HepG2 (cell line): ENCODE results near the gene PTMA.

Experiments
- CREB1 ChIP-seq, 2 experiments: fragments of 450-650 bp in 1 of 2; IDR thresholded peaks; 2 replicates each; pipeline ENCODE4 v1.6.1; 2016 to 2017; ENCODE audit warnings: control low read depth in 1 of 2, mild to moderate bottlenecking in 1 of 2, missing compliant biosample characterization in 1 of 2, missing genetic modification characterization in 1 of 2
- CTCF ChIP-seq: sonication (generic); formaldehyde crosslinking; IDR thresholded peaks from 2 replicates; pipeline ENCODE4 v1.5.0; 2020; ENCODE audit warnings: mild to moderate bottlenecking, missing genetic modification reagents, moderate library complexity
- ETS1 ChIP-seq: sonication (generic); formaldehyde crosslinking; IDR thresholded peaks from 2 replicates; pipeline ENCODE4 v1.4.0; 2020; ENCODE audit warnings: missing genetic modification reagents
- GATAD1 ChIP-seq: IDR thresholded peaks from 2 replicates; pipeline ENCODE4 v1.6.1; 2016; ENCODE audit warnings: missing genetic modification reagents, missing compliant biosample characterization
- PHF20 ChIP-seq: sonication (generic); formaldehyde crosslinking; IDR thresholded peaks from 2 replicates; pipeline ENCODE4 v1.5.0; 2020; ENCODE audit warnings: mild to moderate bottlenecking, missing genetic modification reagents
- SMAD3 ChIP-seq: sonication (generic); formaldehyde crosslinking; IDR thresholded peaks from 2 replicates; pipeline ENCODE4 v1.4.0; 2020; ENCODE audit warnings: missing genetic modification reagents
- ZFP91 ChIP-seq: sonication (generic); formaldehyde crosslinking; IDR thresholded peaks from 2 replicates; pipeline ENCODE4 v1.9.0; 2022; ENCODE audit warnings: missing genetic modification reagents, mild to moderate bottlenecking, borderline replicate concordance

GRCh38 chr2:231686192-231687100 lies 21.9 kb upstream of the PTMA start:
- TF ChIP-seq GATAD1 (no peak), SMAD3 (no peak), CTCF (no peak), CREB1 (IDR thresholded peaks at IDR 0.05) (no peak), CREB1 (CRISPR knock-in tag; IDR thresholded peaks at IDR 0.05) (no peak), PHF20 (no peak; the same call in 1 of the 2 replicates), ZFP91 (CRISPR knock-in tag) (no peak), ETS1 (no peak)
